RPMI7951 (cell line): ENCODE data around the gene TMPRSS15. TPM values are rescaled to one million over a fixed set of nuclear protein-coding genes. Genes with fewer than 3 reads are reported as not detected.

Experiments used
- DNase-seq: peaks from one replicate; pipeline ENCODE4 v3.0.0-alpha.2; 2012; ENCODE audit warnings: low read depth
- total RNA-seq: library from RNA; depleted of rRNA; stranded (reverse); fragments of >200 nt; shearing (Covaris generic); gene quantifications from 2 replicates; pipeline ENCODE4 v1.2.3, GENCODE V29; 2014; rRNA removed

The TMPRSS15 gene
- total RNA-seq, 1 experiment from 2014 or later = 3.6 TPM

DNA sequence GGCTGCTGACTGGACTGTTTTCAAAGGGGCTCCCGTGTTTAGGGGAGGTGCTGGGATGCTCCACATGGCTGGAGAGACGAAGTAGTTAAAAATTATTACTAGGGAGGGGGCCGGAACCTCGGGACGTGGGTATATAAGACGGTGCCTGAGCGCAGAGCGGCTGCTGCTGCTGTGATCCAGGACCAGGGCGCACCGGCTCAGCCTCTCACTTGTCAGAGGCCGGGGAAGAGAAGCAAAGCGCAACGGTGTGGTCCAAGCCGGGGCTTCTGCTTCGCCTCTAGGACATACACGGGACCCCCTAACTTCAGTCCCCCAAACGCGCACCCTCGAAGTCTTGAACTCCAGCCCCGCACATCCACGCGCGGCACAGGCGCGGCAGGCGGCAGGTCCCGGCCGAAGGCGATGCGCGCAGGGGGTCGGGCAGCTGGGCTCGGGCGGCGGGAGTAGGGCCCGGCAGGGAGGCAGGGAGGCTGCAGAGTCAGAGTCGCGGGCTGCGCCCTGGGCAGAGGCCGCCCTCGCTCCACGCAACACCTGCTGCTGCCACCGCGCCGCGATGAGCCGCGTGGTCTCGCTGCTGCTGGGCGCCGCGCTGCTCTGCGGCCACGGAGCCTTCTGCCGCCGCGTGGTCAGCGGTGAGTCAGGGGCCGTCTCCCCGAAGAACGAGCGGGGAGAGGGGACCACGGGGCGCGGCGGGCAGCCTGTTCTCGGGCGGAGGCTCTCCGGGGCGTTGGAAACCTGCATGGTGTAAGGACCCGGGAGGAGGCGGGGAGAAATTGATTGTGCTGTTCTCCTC is 158.7 kb downstream of the TMPRSS15 start, which contains the start of gene CHODL:
TSS of gene CHODL (plus strand) at position 163 of the 793 bp plus-strand sequence. CDS start at position 554, 391 bp downstream.
- DNase-seq = no peak

DNA sequence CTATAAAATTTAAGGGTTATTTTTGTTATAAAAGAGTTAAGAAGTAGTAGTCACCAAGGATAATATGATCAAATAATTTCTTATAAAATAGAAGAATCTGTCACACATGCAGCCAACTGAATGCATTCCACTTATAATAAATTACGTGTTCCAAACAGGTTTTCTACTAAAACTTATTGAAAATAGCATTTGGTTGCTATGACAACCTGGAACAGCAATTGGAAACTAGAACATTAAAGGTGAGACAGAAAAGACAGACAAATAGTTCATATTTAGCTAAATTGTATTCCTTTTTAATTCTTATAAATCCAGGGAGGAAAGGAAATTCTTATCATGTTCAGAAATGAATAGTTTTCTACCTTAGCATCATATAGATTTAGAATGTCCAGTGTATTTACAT is 168.0 kb downstream of the TMPRSS15 start:
- no peak for DNase-seq

DNA sequence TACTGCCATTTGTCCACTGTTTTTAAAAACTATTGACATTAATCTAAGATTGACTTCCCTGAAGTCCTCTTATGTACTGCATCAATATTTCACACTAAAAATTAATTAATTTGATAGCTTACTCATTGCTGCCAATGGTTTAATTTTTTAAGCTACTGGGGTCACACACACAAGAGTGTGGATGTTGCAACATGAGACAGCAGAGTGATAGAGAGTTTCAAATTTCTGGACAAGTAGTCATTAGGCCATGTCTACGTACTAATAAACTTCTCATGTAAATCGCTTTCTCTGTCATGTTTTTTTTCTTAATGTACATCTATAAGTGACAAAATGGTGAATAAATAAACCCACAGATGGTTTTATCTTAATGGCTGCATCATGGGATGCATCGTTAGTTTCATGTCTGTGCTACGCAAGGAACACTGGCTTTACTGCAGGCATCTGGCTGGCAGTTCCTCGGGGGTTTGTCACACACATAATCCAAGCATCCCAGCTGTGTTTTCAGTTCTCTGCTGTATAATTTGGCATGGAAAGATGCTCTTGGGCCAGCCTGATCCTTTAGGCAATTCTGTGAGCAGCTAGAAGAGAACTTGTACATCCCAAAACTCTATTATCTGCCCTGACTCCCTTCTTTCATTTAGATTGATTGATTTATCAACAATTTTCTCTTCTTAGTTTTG is 175.4 kb downstream of the TMPRSS15 start:
- DNase-seq = no peak

DNA sequence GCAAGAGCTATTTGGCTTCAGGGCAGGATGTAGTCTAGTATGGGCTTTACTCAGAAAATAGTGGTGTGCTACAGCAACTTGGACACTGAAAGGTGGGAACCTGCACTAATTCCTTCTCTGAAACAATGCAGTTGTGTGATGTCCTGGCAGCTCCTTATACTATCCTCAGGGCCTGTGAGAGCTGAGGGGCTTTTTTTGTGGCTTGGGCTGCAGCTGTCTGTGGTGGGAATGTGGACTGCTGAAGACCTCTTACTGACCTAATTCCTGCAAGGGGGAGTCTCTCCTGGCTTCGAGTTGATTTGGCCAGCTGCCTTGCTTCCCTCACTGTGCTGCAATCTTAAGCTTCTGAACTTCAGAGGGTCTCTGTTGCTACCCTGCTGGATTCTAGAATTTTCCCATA is 181.2 kb downstream of the TMPRSS15 start:
- DNase-seq = no peak

DNA sequence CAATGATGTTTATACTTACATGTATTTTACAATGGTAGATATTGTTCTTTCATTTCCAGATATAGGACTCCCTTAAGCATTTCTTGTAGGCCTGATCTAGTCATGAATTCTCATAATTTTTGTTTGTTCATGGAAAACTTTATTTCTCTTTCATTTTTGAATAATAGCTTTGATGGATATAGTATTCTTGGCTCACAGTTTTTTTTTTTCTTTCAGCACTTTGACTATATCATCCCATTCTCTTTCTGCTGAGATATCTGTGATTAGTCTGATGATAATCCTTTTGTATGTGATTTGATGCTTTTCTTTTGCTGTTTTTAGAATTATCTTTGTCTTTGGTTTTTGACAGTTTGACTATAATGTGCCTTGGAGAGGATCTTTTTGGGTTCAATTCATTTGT is 183.1 kb downstream of the TMPRSS15 start:
- DNase-seq = no peak

Other genes with a start within 250 kb of the TMPRSS15 start
- gene CHODL, start 159.0 kb downstream of the TMPRSS15 start, total RNA-seq = not detected in 2 replicates